Ovary (tissue), 9 donors: ENCODE measurements around the gene TMCO4. TPM values are rescaled to one million over a fixed set of nuclear protein-coding genes. Genes with fewer than 3 reads are reported as not detected.

Experiments
- DNase-seq, 5 donors: peaks; one replicate each; pipeline ENCODE4 v3.0.0-alpha.2; 2019 to 2020
- H3K27ac ChIP-seq, 2 donors: fragments of 200-600 bp; one replicate each; pipeline versions ENCODE4 v1.5.1 to v1.8.0; 2019 to 2022
- H3K27me3 ChIP-seq: fragments of 200-600 bp; one replicate; pipeline ENCODE4 v1.8.0; 2022
- H3K36me3 ChIP-seq: fragments of 200-600 bp; sonication (generic); one replicate; pipeline ENCODE4 v1.5.1; 2019
- H3K4me1 ChIP-seq: one replicate; pipeline ENCODE4 v1.8.1; 2013; ENCODE audit warnings: mild to moderate bottlenecking, moderate library complexity; ENCODE audit not compliant: insufficient read depth
- H3K4me3 ChIP-seq: fragments of 200-600 bp; sonication (generic); one replicate; pipeline ENCODE4 v1.5.1; 2017
- H3K9me3 ChIP-seq, 2 donors: fragments of 200-600 bp in 1 of 2; sonication (generic) in 1 of 2; one replicate each; pipeline versions ENCODE4 v1.5.1 to v1.8.1; 2013 to 2019; ENCODE audit warnings: mild to moderate bottlenecking in 1 of 2, moderate library complexity in 1 of 2
- EP300 ChIP-seq: sonication (generic); formaldehyde crosslinking; IDR thresholded peaks from one replicate; pipeline ENCODE4 v1.6.1; 2017; ENCODE audit warnings: antibody characterized with exemption
- POLR2A ChIP-seq: fragments of 450-650 bp; IDR thresholded peaks from one replicate; pipeline ENCODE4 v1.6.1; 2017; ENCODE audit warnings: antibody characterized with exemption, mild to moderate bottlenecking, moderate library complexity
- WGBS, 3 donors: extraction: QIAGEN DNeasy Blood & Tissue Kit in 1 of 3; methylation state at CpG; one replicate each; pipeline versions ENCODE4 v1.1.5 to v1.1.7; 2013 to 2017; 5-methylcytosine and 5-hydroxymethylcytosine counted together
- intact Hi-C, 4 donors: fragments of 100-400 bp; cut with DNase I; formaldehyde crosslinking; loops; one replicate each; pipeline versions ENCODE4 v1.11.0 to v1.15.1; 2022 to 2023
- polyA plus RNA-seq, 2 donors: library from polyadenylated mRNA; stranded (reverse); fragments of 200-250 nt in 1 of 2; fragments of 350-450 nt in 1 of 2; fragmentation: Illumina TruSeq in 1 of 2; extraction: RNeasy Lipid Tissue Mini Kit (QIAGEN cat#74804) in 1 of 2; gene quantifications; one replicate each; pipeline ENCODE4 v1.2.3, GENCODE V29; 2013 to 2014
- total RNA-seq, 7 donors: library from RNA; depleted of rRNA in 2 of 7; stranded (reverse); fragments of >200 nt in 2 of 7; fragmentation: NEBNext Ultra II Directional in 3 of 7; extraction: Animal tissue kit (Norgen Biotek cat#: 25700) in 3 of 7; gene quantifications; one replicate each; pipeline versions ENCODE4 v1.1.0 to v1.2.4, GENCODE V29; 2016 to 2023
- TF ChIP-seq, protein P1 (sequence below), 3 donors: fragments of 450-650 bp in 2 of 3; fragments of 200-600 bp in 1 of 3; IDR thresholded peaks; one replicate each; pipeline versions ENCODE4 v1.5.1 to v1.8.0; 2016 to 2022; ENCODE audit warnings: antibody characterized with exemption in 3 of 3, mild to moderate bottlenecking in 1 of 3
- donor health status: DM: no; HTN: no; CAD: no; lungs with moderate emphysema.
- donor health status: DM: no; HTN: no; CAD: no.
- donor health status: Bipolar disorder and iron deficiency.
- donor health status: DM: yes; HTN: yes; CAD: no.
- donor health status: DM: no; HTN: no; CAD: no.
- donor health status: DM: yes; HTN: yes; CAD: no.

TMCO4 gene
- total and polyA plus RNA-seq, 9 donors, result 14.2 to 26.0 (median 21.4) TPM

DNA sequence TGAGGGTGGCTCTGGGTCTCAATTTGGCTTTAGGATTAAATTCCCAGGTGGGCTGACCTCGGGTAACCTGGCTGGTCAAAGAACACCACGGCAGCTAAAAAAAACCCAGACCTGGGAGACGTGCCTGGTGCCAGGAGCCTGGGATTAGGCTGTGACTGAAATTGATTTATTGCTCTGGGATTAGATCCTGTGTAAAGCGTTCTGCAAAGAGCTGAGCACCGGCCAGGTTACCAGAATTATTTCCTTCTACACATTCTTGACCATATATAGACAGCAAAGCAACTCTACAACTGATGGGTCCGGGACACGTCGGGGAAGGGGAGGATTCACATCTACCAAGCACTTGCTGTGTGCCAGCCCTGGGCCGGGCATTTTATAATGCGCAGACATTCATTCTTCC is 45.2 kb downstream of the TMCO4 start:
- WGBS, 3 donors, result 59 to 82% (median 71%) methylated on average over 10 of the region's 10 CpGs

DNA sequence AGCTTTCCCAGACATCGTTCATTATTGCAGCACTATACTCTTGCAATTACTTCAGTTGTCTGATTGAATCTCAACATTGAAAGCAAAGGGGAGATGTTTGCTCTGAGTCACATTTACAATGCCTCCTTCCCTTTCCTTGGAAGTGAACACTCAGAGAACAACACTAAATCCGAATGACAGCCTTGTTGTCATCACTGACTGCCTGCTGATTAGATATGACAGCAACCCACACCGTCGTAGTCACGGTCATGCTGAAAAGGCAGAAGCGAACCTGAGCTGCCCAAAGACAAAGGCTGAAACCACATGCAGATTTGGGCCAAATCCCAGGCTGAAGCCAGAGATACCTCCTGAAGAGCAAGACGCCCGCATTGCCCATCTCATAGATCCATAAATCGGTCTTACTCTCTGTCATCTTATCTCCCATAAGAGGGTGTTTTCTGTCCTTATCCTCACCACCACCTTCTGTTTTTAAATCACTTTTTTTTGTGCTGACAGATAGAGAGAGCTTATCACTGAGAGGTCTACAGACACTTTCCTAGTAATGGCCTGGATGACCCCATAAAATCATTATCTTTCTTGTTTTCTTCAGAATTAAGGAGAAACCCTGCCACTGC is 47.5 kb downstream of the TMCO4 start:
- DNase-seq, result no peak
- no peaks in the 10 kb centered on the region for H3K4me1 ChIP-seq
- H3K27me3 ChIP-seq, result no peaks in the 10 kb centered on the region
- no peak overlapping the region for H3K27ac ChIP-seq
- no peaks in the 10 kb centered on the region for H3K9me3 ChIP-seq
- intact Hi-C loops, result no loop called here
- H3K4me3 ChIP-seq, result no peak overlapping the region
- TF ChIP-seq POLR2A (no peak), EP300 (no peak)
- TF ChIP-seq, protein P1, sequence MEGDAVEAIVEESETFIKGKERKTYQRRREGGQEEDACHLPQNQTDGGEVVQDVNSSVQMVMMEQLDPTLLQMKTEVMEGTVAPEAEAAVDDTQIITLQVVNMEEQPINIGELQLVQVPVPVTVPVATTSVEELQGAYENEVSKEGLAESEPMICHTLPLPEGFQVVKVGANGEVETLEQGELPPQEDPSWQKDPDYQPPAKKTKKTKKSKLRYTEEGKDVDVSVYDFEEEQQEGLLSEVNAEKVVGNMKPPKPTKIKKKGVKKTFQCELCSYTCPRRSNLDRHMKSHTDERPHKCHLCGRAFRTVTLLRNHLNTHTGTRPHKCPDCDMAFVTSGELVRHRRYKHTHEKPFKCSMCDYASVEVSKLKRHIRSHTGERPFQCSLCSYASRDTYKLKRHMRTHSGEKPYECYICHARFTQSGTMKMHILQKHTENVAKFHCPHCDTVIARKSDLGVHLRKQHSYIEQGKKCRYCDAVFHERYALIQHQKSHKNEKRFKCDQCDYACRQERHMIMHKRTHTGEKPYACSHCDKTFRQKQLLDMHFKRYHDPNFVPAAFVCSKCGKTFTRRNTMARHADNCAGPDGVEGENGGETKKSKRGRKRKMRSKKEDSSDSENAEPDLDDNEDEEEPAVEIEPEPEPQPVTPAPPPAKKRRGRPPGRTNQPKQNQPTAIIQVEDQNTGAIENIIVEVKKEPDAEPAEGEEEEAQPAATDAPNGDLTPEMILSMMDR (IDR thresholded peaks at IDR 0.05), result no peak
- H3K36me3 ChIP-seq, result no peaks in the 10 kb centered on the region
- 80 to 86% (median 84%) methylated on average over 9 of the region's 9 CpGs for WGBS, 3 donors

More for the DNA sequence above, 45.2 kb downstream of the TMCO4 start:
- DNase-seq, result no peak
- no peaks in the 10 kb centered on the region for H3K27me3 ChIP-seq
- no peaks in the 10 kb centered on the region for H3K9me3 ChIP-seq
- intact Hi-C loops, result no loop called here
- no peaks in the 10 kb centered on the region for H3K36me3 ChIP-seq
- no peaks in the 10 kb centered on the region for H3K4me1 ChIP-seq
- no peak overlapping the region for H3K27ac ChIP-seq
- H3K4me3 ChIP-seq, result no peak overlapping the region
- TF ChIP-seq EP300 (no peak), POLR2A (no peak)
- TF ChIP-seq, protein P1 (IDR thresholded peaks at IDR 0.05), result no peak

DNA sequence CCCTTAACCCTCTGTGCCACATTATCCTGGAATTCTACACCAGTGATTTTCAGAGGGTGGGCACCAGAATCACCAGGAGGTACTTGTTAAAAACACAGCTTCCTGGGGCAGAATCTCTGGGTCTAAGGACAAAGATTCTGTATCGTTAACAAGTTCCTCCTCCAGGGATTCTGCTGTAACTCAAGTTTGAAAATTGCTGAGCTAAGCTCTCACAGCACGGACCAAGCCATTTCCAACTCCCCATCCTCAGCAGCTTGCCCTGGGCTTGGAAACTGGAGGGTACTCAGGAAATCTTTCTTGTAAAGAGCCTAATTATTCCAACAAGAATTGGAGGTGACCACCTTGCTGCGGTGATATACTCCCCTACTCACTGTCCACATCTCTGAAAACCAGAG is 48.8 kb downstream of the TMCO4 start:
- Histone ChIP-seq H3K27me3 (no peaks in the 10 kb centered on the region), H3K9me3 (no peaks in the 10 kb centered on the region), H3K4me3 (no peak overlapping the region), H3K36me3 (no peaks in the 10 kb centered on the region), H3K27ac (no peak overlapping the region), H3K4me1 (no peaks in the 10 kb centered on the region)
- TF ChIP-seq POLR2A (no peak), EP300 (no peak)
- TF ChIP-seq, protein P1 (IDR thresholded peaks at IDR 0.05), result no peak
- intact Hi-C loops, result no loop called here
- 82 to 87% (median 86%) methylated on average over 3 of the region's 3 CpGs for whole genome bisulfite sequencing, 3 donors
- no peak for DNase-seq

DNA sequence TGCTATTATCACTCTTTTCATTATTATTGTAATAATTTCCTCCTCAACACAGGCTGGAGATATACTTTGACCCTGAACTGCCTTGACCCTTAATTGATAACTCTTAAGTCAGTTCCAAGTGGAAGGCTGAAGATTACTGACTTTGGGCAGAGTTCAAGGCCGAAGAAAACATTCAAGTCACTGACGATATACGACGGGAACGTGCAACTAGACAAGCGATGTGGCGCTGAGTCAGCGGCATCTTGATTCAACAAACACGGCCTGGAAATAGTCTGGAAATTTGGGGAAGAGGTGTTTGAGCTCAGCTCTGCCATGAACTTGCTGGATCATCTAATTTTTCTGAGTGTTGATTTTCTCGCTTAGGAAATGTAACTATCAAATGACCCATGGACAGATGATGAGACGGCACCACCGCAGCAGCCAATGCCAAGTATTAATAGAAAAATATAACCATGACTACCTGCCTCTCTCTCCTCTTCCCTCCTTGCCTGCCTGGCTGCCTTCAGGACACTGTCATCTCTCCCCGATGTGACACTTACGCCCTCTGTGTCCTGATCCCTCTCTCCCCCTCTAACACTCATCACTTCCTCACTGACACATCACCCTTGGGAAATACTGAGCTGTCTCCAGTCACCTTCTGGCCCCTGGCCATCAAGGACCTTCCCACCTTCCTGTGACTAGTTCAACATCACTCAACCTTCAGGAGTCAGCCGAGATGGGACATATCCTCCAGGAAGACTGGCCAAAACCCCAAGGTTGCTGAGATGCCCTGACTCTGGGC is 49.4 kb downstream of the TMCO4 start:
- Histone ChIP-seq H3K4me3 (no peak overlapping the region), H3K36me3 (no peaks in the 10 kb centered on the region), H3K4me1 (no peaks in the 10 kb centered on the region), H3K27ac (no peak overlapping the region), H3K27me3 (no peaks in the 10 kb centered on the region), H3K9me3 (no peaks in the 10 kb centered on the region)
- intact Hi-C loops, result no loop called here
- WGBS, 3 donors, result 64 to 81% (median 81%) methylated on average over 15 of the region's 15 CpGs
- TF ChIP-seq, protein P1 (IDR thresholded peaks at IDR 0.05), result no peak
- DNase-seq, result no peak
